GM23338 (cell line): ENCODE data around the gene RTN4RL1. TPM values are rescaled to one million over a fixed set of nuclear protein-coding genes. Genes with fewer than 3 reads are reported as not detected.
A peak's percentile ranks its signal among the peaks of the same experiment; 100 is the strongest.

Experiments used
- ATAC-seq: fragments of 200-7000 bp; cut with Tn5 transposase; 3 replicates; pipeline ENCODE4 v1.9.1; 2020
- DNase-seq: peaks from one replicate; pipeline ENCODE4 v3.0.0-alpha.2; 2015; ENCODE audit warnings: low spot score
- H2AFZ ChIP-seq: fragments of 200-600 bp; sonication (generic); 2 replicates; pipeline ENCODE4 v1.8.0; 2016; ENCODE audit warnings: antibody characterized with exemption, mild to moderate bottlenecking, moderate library complexity
- H3F3A ChIP-seq: fragments of 200-600 bp; sonication (generic); replicated peaks from 2 replicates; pipeline ENCODE4 v1.8.0; 2017; ENCODE audit warnings: antibody characterized with exemption, mixed run types, low read depth
- H3K27ac ChIP-seq: fragments of 200-600 bp; sonication (generic); 2 replicates; pipeline ENCODE4 v1.6.1; 2016; ENCODE audit warnings: low read depth
- H3K27me3 ChIP-seq: fragments of 200-600 bp; sonication (generic); 2 replicates; pipeline ENCODE4 v1.8.0; 2016; ENCODE audit warnings: mild to moderate bottlenecking, mixed run types, moderate library complexity; ENCODE audit not compliant: insufficient read depth
- H3K36me3 ChIP-seq: fragments of 200-600 bp; sonication (generic); 2 replicates; pipeline ENCODE4 v1.8.0; 2016; ENCODE audit warnings: mild to moderate bottlenecking; ENCODE audit not compliant: insufficient read depth
- H3K4me1 ChIP-seq: fragments of 200-600 bp; sonication (generic); 2 replicates; pipeline ENCODE4 v1.8.0; 2016; ENCODE audit warnings: mild to moderate bottlenecking, moderate library complexity; ENCODE audit not compliant: insufficient read depth
- H3K4me2 ChIP-seq: fragments of 200-600 bp; sonication (generic); 2 replicates; pipeline ENCODE4 v1.7.1; 2017; ENCODE audit warnings: mixed run types
- H3K4me3 ChIP-seq: fragments of 200-600 bp; sonication (generic); 2 replicates; pipeline ENCODE4 v1.6.1; 2016; ENCODE audit warnings: mixed run types
- H3K79me2 ChIP-seq: fragments of 200-600 bp; sonication (generic); replicated peaks from 2 replicates; pipeline ENCODE4 v1.8.0; 2017; ENCODE audit warnings: mild to moderate bottlenecking; ENCODE audit not compliant: insufficient read depth
- H3K9me2 ChIP-seq: fragments of 200-600 bp; sonication (generic); 2 replicates; pipeline ENCODE4 v1.8.0; 2017; ENCODE audit not compliant: insufficient read depth
- H4K20me1 ChIP-seq: fragments of 200-600 bp; sonication (generic); replicated peaks from 2 replicates; pipeline ENCODE4 v1.8.0; 2017; ENCODE audit warnings: mild to moderate bottlenecking; ENCODE audit not compliant: insufficient read depth
- H3K27ac Mint-ChIP-seq: 2 replicates; pipeline ENCODE4 v1.8.0; 2020; ENCODE audit warnings: inconsistent platforms, mild to moderate bottlenecking, moderate library complexity, mixed read lengths
- H3K27me3 Mint-ChIP-seq: 3 replicates; pipeline ENCODE4 v1.8.0; 2022; ENCODE audit warnings: low read depth, mild to moderate bottlenecking, moderate library complexity, mixed read lengths, inconsistent platforms; ENCODE audit not compliant: insufficient read depth, poor library complexity
- H3K36me3 Mint-ChIP-seq: 3 replicates; pipeline ENCODE4 v1.8.0; 2021; ENCODE audit warnings: low read depth, mild to moderate bottlenecking, inconsistent platforms, moderate library complexity, mixed read lengths
- H3K4me1 Mint-ChIP-seq: 3 replicates; pipeline ENCODE4 v1.8.0; 2020; ENCODE audit warnings: mild to moderate bottlenecking, inconsistent platforms, mixed read lengths
- H3K4me3 Mint-ChIP-seq: 3 replicates; pipeline ENCODE4 v1.8.0; 2021; ENCODE audit warnings: moderate library complexity, mild to moderate bottlenecking, inconsistent platforms, mixed read lengths
- H3K9me3 Mint-ChIP-seq: 3 replicates; pipeline ENCODE4 v1.8.0; 2020; ENCODE audit warnings: moderate library complexity, mild to moderate bottlenecking, inconsistent platforms, mixed read lengths
- CREB1 ChIP-seq: fragments of 250-450 bp; sonication (Bioruptor Pico); IDR thresholded peaks from 2 replicates; pipeline ENCODE4 v1.5.0; 2020; ENCODE audit warnings: low read depth, mild to moderate bottlenecking, moderate library complexity
- CTCF ChIP-seq, 2 experiments: fragments of 200-600 bp in 1 of 2; sonication (generic) in 1 of 2; conservative IDR thresholded peaks; 2 replicates each; pipeline versions ENCODE4 v1.5.1 to v1.6.1; 2016 to 2017; ENCODE audit warnings: antibody characterized with exemption in 2 of 2, low read depth in 2 of 2, mild to moderate bottlenecking in 2 of 2, moderate library complexity in 1 of 2
- ETS1 ChIP-seq: IDR thresholded peaks from 2 replicates; pipeline ENCODE4 v1.6.1; 2016; ENCODE audit warnings: antibody characterized with exemption
- EZH2 ChIP-seq: fragments of 200-600 bp; sonication (generic); IDR thresholded peaks from one replicate; pipeline ENCODE4 v1.8.0; 2017; ENCODE audit warnings: antibody characterized with exemption, mild to moderate bottlenecking, low read depth; ENCODE audit not compliant: unreplicated experiment
- EZH2phosphoT487 ChIP-seq: fragments of 200-600 bp; sonication (generic); IDR thresholded peaks from one replicate; pipeline ENCODE4 v1.8.1; 2018; ENCODE audit warnings: antibody characterized with exemption; ENCODE audit not compliant: unreplicated experiment
- JUNB ChIP-seq: IDR thresholded peaks from one replicate; pipeline ENCODE4 v1.6.1; 2016; ENCODE audit warnings: antibody characterized with exemption; ENCODE audit not compliant: unreplicated experiment
- NANOG ChIP-seq: IDR thresholded peaks from 2 replicates; pipeline ENCODE4 v1.6.1; 2016; ENCODE audit warnings: antibody characterized with exemption, borderline replicate concordance
- POLR2AphosphoS5 ChIP-seq: IDR thresholded peaks from 2 replicates; pipeline ENCODE4 v1.6.1; 2016; ENCODE audit warnings: antibody characterized with exemption, low read depth
- REST ChIP-seq: IDR thresholded peaks from one replicate; pipeline ENCODE4 v1.6.1; 2018; ENCODE audit warnings: antibody characterized with exemption; ENCODE audit not compliant: unreplicated experiment
- STAT1 ChIP-seq: IDR thresholded peaks from one replicate; pipeline ENCODE4 v1.6.1; 2016; ENCODE audit warnings: antibody characterized with exemption; ENCODE audit not compliant: unreplicated experiment
- ZNF331 ChIP-seq: fragments of 250-450 bp; sonication (Bioruptor Pico); IDR thresholded peaks from 2 replicates; pipeline ENCODE4 v1.5.0; 2020; ENCODE audit warnings: low read depth, mild to moderate bottlenecking, moderate library complexity
- ZNF462 ChIP-seq: fragments of 250-450 bp; sonication (Bioruptor Pico); IDR thresholded peaks from 2 replicates; pipeline ENCODE4 v1.5.0; 2020; ENCODE audit warnings: mild to moderate bottlenecking, moderate library complexity
- polyA plus RNA-seq: library from polyadenylated mRNA; unstranded; fragments of >200 nt; fragmentation: Nextera tagmentation; extraction: Ambion mirVana; gene quantifications from 2 replicates; pipeline ENCODE4 v1.2.1, GENCODE V29; 2016
- total RNA-seq: library from RNA; depleted of rRNA; stranded (reverse); fragments of >200 nt; shearing (Covaris generic); gene quantifications from 2 replicates; pipeline ENCODE4 v1.2.3, GENCODE V29; 2014

The RTN4RL1 gene
- total and polyA plus RNA-seq, 2 experiments from 2014 or later, result 0.17 TPM; not detected in 1

- Mint-ChIP-seq H3K4me1 (no peaks in the 10 kb centered on the region; the same call in 2 of the 3 replicates), H3K36me3 (no peaks in the 10 kb centered on the region; the same call in 2 of the 3 replicates), H3K27me3 (peaks cover 66% of the 10 kb centered on the region), H3K27ac (no peak overlapping the region), H3K9me3 (no peaks in the 10 kb centered on the region; the same call in 2 of the 3 replicates), H3K4me3 (peak overlapping the region; percentile 12; the same call in 1 of the 3 replicates)
- no peak for DNase-seq
- Histone ChIP-seq H3K9me2 (no peaks in the 10 kb centered on the region), H3K27ac (no peak overlapping the region), H3K4me3 (no peak overlapping the region), H3K79me2 (no peaks in the 10 kb centered on the region), H4K20me1 (no peaks in the 10 kb centered on the region; the same call in 1 of the 2 replicates), H3F3A (peaks cover 12% of the 10 kb centered on the region; the same call in 1 of the 2 replicates), H3K27me3 (peaks cover 93% of the 10 kb centered on the region), H3K4me1 (peaks cover 6% of the 10 kb centered on the region; the same call in 1 of the 2 replicates), H3K36me3 (no peaks in the 10 kb centered on the region), H3K4me2 (no peak overlapping the region), H2AFZ (no peak overlapping the region)
- TF ChIP-seq POLR2AphosphoS5 (no peak), EZH2 (no peak), CREB1 (CRISPR knock-in tag) (no peak), NANOG (no peak), ETS1 (no peak), ZNF462 (CRISPR knock-in tag) (no peak), JUNB (no peak), ZNF331 (no peak), REST (no peak), STAT1 (no peak), EZH2phosphoT487 (no peak), CTCF (conservative IDR thresholded peaks at IDR 0.05; ENCODE audit: low read depth in 2 of 2) (no peak)
- ATAC-seq, result no peak
Measured at GRCh38 chr17:2051933-2052559, 26.9 kb upstream of the RTN4RL1 start.
